ENCODE measurements around the gene ELMO1.

The ELMO1 gene

GRCh38 chr7:36894190-36894589, 554.5 kb downstream of the ELMO1 start:
- no peak for FAIRE-seq

GRCh38 chr7:36889182-36889581, 559.5 kb downstream of the ELMO1 start:
- no peak for FAIRE-seq

- no peak for FAIRE-seq
Measured at GRCh38 chr7:36887969-36888368, 560.7 kb downstream of the ELMO1 start.

GRCh38 chr7:36887233-36887632, 561.4 kb downstream of the ELMO1 start:
- no peak for FAIRE-seq

GRCh38 chr7:36884910-36885309, 563.8 kb downstream of the ELMO1 start:
- FAIRE-seq: no peak

- no peak for FAIRE-seq
Measured at GRCh38 chr7:36884351-36884750, 564.3 kb downstream of the ELMO1 start.

GRCh38 chr7:36881233-36881874, 567.3 kb downstream of the ELMO1 start:
- FAIRE-seq: no peak

GRCh38 chr7:36880108-36880507, 568.6 kb downstream of the ELMO1 start:
- FAIRE-seq: no peak

GRCh38 chr7:36879021-36879420, 569.6 kb downstream of the ELMO1 start:
- no peak for FAIRE-seq

GRCh38 chr7:36878288-36878687, 570.4 kb downstream of the ELMO1 start:
- no peak for FAIRE-seq

- no peak for FAIRE-seq
Measured at GRCh38 chr7:36875794-36876193, 572.9 kb downstream of the ELMO1 start.

- no peak for FAIRE-seq
Measured at GRCh38 chr7:36874041-36874440, 574.6 kb downstream of the ELMO1 start.

- FAIRE-seq: no peak
Measured at GRCh38 chr7:36871863-36872262, 576.8 kb downstream of the ELMO1 start.

- no peak for FAIRE-seq
Measured at GRCh38 chr7:36871355-36871738, 577.3 kb downstream of the ELMO1 start.

- FAIRE-seq: no peak
Measured at GRCh38 chr7:36870625-36871354, 577.9 kb downstream of the ELMO1 start.

GRCh38 chr7:36868727-36869411, 579.8 kb downstream of the ELMO1 start:
- no peak for FAIRE-seq

- FAIRE-seq: no peak
Measured at GRCh38 chr7:36865019-36865418, 583.6 kb downstream of the ELMO1 start.

- FAIRE-seq: no peak
Measured at GRCh38 chr7:36863901-36864701, 584.6 kb downstream of the ELMO1 start.

GRCh38 chr7:36862771-36863261, 585.8 kb downstream of the ELMO1 start:
- no peak for FAIRE-seq

GRCh38 chr7:36861656-36862055, 587.0 kb downstream of the ELMO1 start:
- FAIRE-seq: no peak

- FAIRE-seq: no peak
Measured at GRCh38 chr7:36860681-36861080, 588.0 kb downstream of the ELMO1 start.

GRCh38 chr7:36855330-36855729, 593.3 kb downstream of the ELMO1 start:
- no peak for FAIRE-seq

GRCh38 chr7:36854652-36855051, 594.0 kb downstream of the ELMO1 start:
- FAIRE-seq: no peak
